H9 (cell line): ENCODE measurements around the gene CYTH4. TPM values are rescaled to one million over a fixed set of nuclear protein-coding genes. Genes with fewer than 3 reads are reported as not detected.
A peak's percentile ranks its signal among the peaks of the same experiment; 100 is the strongest.

ENCODE experiments used
- DNase-seq: peaks from one replicate; pipeline ENCODE4 v3.0.0-alpha.2; 2017
- H2AFZ ChIP-seq: one replicate; pipeline ENCODE4 v1.6.1; 2013; ENCODE audit warnings: mild to moderate bottlenecking, low read length, control low read depth, moderate library complexity
- H2AK5ac ChIP-seq: 2 replicates; pipeline ENCODE4 v1.6.1; 2013; ENCODE audit warnings: low read length, control low read depth, mixed read lengths; ENCODE audit not compliant: insufficient read length
- H2BK120ac ChIP-seq: one replicate; pipeline ENCODE4 v1.6.1; 2013; ENCODE audit warnings: low read depth, mild to moderate bottlenecking, low read length, control low read depth, inconsistent platforms; ENCODE audit not compliant: poor library complexity, severe bottlenecking
- H2BK12ac ChIP-seq: 2 replicates; pipeline ENCODE4 v1.6.1; 2013; ENCODE audit warnings: low read length, control low read depth, mixed read lengths, low read depth; ENCODE audit not compliant: insufficient read length
- H2BK15ac ChIP-seq: 2 replicates; pipeline ENCODE4 v1.6.1; 2013; ENCODE audit warnings: low read depth, low read length, control low read depth
- H2BK20ac ChIP-seq: one replicate; pipeline ENCODE4 v1.6.1; 2013; ENCODE audit warnings: low read depth, mild to moderate bottlenecking, low read length, control low read depth, inconsistent platforms; ENCODE audit not compliant: poor library complexity, severe bottlenecking
- H2BK5ac ChIP-seq: 2 replicates; pipeline ENCODE4 v1.6.1; 2013; ENCODE audit warnings: low read length, control low read depth, mixed read lengths; ENCODE audit not compliant: insufficient read length
- H3K14ac ChIP-seq: 2 replicates; pipeline ENCODE4 v1.6.1; 2013; ENCODE audit warnings: low read length, control low read depth; ENCODE audit not compliant: insufficient read depth
- H3K18ac ChIP-seq: 2 replicates; pipeline ENCODE4 v1.6.1; 2013; ENCODE audit warnings: low read depth, mild to moderate bottlenecking, mixed read lengths, low read length, control low read depth; ENCODE audit not compliant: insufficient read length
- H3K23ac ChIP-seq: 2 replicates; pipeline ENCODE4 v1.6.1; 2013; ENCODE audit warnings: low read length, control low read depth, mixed read lengths, low read depth; ENCODE audit not compliant: insufficient read length
- H3K23me2 ChIP-seq: 2 replicates; pipeline ENCODE4 v1.6.1; 2013; ENCODE audit warnings: low read depth, mild to moderate bottlenecking, mixed read lengths, low read length, control low read depth; ENCODE audit not compliant: insufficient read length, poor library complexity, severe bottlenecking
- H3K27ac ChIP-seq: 2 replicates; pipeline ENCODE4 v1.5.1; 2013; ENCODE audit warnings: low read length, control low read depth, mixed read lengths, low read depth; ENCODE audit not compliant: insufficient read length
- H3K27me3 ChIP-seq: 2 replicates; pipeline ENCODE4 v1.6.1; 2013; ENCODE audit warnings: low read length, control low read depth, inconsistent platforms; ENCODE audit not compliant: insufficient read depth
- H3K4ac ChIP-seq: 2 replicates; pipeline ENCODE4 v1.6.1; 2013; ENCODE audit warnings: low read depth, mild to moderate bottlenecking, control low read depth, inconsistent platforms, low read length, moderate library complexity
- H3K4me1 ChIP-seq: 2 replicates; pipeline ENCODE4 v1.6.1; 2013; ENCODE audit warnings: low read length, control low read depth, inconsistent platforms; ENCODE audit not compliant: insufficient read depth
- H3K4me2 ChIP-seq: 2 replicates; pipeline ENCODE4 v1.6.1; 2013; ENCODE audit warnings: low read length, control low read depth, mixed read lengths; ENCODE audit not compliant: insufficient read length, insufficient read depth
- H3K56ac ChIP-seq: 2 replicates; pipeline ENCODE4 v1.6.1; 2013; ENCODE audit warnings: low read depth, mild to moderate bottlenecking, mixed read lengths, low read length, control low read depth; ENCODE audit not compliant: insufficient read length
- H3K79me1 ChIP-seq: 2 replicates; pipeline ENCODE4 v1.6.1; 2013; ENCODE audit warnings: low read depth, mild to moderate bottlenecking, moderate library complexity, low read length, control low read depth, inconsistent platforms; ENCODE audit not compliant: insufficient read depth, poor library complexity, severe bottlenecking
- H3K79me2 ChIP-seq: 2 replicates; pipeline ENCODE4 v1.6.1; 2013; ENCODE audit warnings: low read length, control low read depth, inconsistent platforms; ENCODE audit not compliant: insufficient read depth
- H3K9ac ChIP-seq: 2 replicates; pipeline ENCODE4 v1.6.1; 2013; ENCODE audit warnings: low read length, control low read depth, mixed read lengths; ENCODE audit not compliant: insufficient read length; ENCODE audit errors: extremely low read depth
- H3K9me3 ChIP-seq: one replicate; pipeline ENCODE4 v1.6.1; 2013; ENCODE audit warnings: low read depth, low read length, inconsistent platforms; ENCODE audit not compliant: control insufficient read depth
- H3T11ph ChIP-seq: one replicate; pipeline ENCODE4 v1.6.1; 2013; ENCODE audit warnings: mild to moderate bottlenecking, low read length, control low read depth, inconsistent platforms
- H4K20me1 ChIP-seq: one replicate; pipeline ENCODE4 v1.6.1; 2013; ENCODE audit not compliant: control insufficient read depth, insufficient read length, insufficient read depth
- H4K5ac ChIP-seq: 2 replicates; pipeline ENCODE4 v1.6.1; 2013; ENCODE audit warnings: low read depth, mild to moderate bottlenecking, mixed read lengths, low read length, control low read depth; ENCODE audit not compliant: insufficient read length
- H4K8ac ChIP-seq: replicated peaks from 2 replicates; pipeline ENCODE4 v1.6.1; 2013; ENCODE audit warnings: low read length, control low read depth, mixed read lengths, low read depth; ENCODE audit not compliant: insufficient read length
- H4K91ac ChIP-seq: 2 replicates; pipeline ENCODE4 v1.6.1; 2013; ENCODE audit warnings: low read depth, mild to moderate bottlenecking, moderate library complexity, mixed read lengths, low read length, control low read depth; ENCODE audit not compliant: insufficient read length
- H3K27ac Mint-ChIP-seq, 3 experiments: 2 replicates in 2 of 3; 3 replicates in 1 of 3; pipeline ENCODE4 v1.8.0; 2020 to 2021; ENCODE audit warnings: mixed read lengths in 3 of 3, mild to moderate bottlenecking in 1 of 3, moderate library complexity in 1 of 3
- H3K27me3 Mint-ChIP-seq: 2 replicates; pipeline ENCODE4 v1.8.0; 2021; ENCODE audit warnings: low read depth, mild to moderate bottlenecking, moderate library complexity, mixed read lengths
- H3K36me3 Mint-ChIP-seq, 3 experiments: 2 replicates in 2 of 3; 3 replicates in 1 of 3; pipeline ENCODE4 v1.8.0; 2020 to 2021; ENCODE audit warnings: low read depth in 3 of 3, mixed read lengths in 3 of 3; ENCODE audit not compliant: insufficient read depth in 1 of 3
- H3K4me1 Mint-ChIP-seq, 2 experiments: 2 replicates each; pipeline ENCODE4 v1.8.0; 2020; ENCODE audit warnings: mixed read lengths in 2 of 2
- H3K4me3 Mint-ChIP-seq, 2 experiments: 2 replicates in 1 of 2; 3 replicates in 1 of 2; pipeline ENCODE4 v1.8.0; 2020 to 2021; ENCODE audit warnings: mild to moderate bottlenecking in 2 of 2, mixed read lengths in 2 of 2, moderate library complexity in 1 of 2
- H3K9me3 Mint-ChIP-seq, 2 experiments: 2 replicates in 1 of 2; 3 replicates in 1 of 2; pipeline ENCODE4 v1.8.0; 2020; ENCODE audit warnings: mild to moderate bottlenecking in 2 of 2, mixed read lengths in 2 of 2, moderate library complexity in 1 of 2
- WGBS: extraction: QIAGEN DNeasy Blood & Tissue Kit; methylation state at CpG from one replicate; pipeline ENCODE4 v1.1.7; 2013; ENCODE audit warnings: missing lambda C conversion rate, low lambda C conversion rate, mixed read lengths; ENCODE audit not compliant: insufficient read length; ENCODE audit errors: extremely low coverage; 5-methylcytosine and 5-hydroxymethylcytosine counted together
- total RNA-seq: library from RNA; stranded (reverse); gene quantifications from 2 replicates; pipeline ENCODE4 v1.2.1, GENCODE V29; 2021
- TF ChIP-seq, protein P1 (sequence below): fragments of 200-600 bp; sonication (generic); conservative IDR thresholded peaks from 3 replicates; pipeline ENCODE4 v1.8.0; 2021; ENCODE audit warnings: antibody characterized with exemption, mild to moderate bottlenecking

The CYTH4 gene
- total RNA-seq, 1 experiment from 2014 or later = not detected

DNA sequence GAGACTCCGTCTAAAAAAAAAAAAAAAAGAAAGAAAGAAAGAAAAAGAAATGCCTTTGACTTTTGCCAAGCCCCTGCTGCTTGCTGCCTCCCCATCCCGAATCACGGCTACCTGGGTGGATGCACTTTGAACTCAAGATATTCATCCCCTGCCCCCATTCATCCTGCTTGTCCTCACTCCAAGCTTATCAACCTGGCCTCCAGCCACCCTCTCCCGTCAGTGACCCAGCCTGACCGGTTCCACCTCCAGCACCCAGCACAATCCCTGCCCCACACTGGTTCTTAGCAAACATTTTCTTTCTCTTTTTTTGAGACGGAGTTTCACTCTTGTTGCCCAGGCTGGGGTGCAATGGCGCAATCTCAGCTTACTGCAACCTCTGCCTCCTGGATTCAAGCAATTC lies 44.4 kb downstream of the CYTH4 start:
- H3K4me1 ChIP-seq = no peaks in the 10 kb centered on the region; the same call in 1 of the 2 replicates
- no peak overlapping the region for H2AK5ac ChIP-seq
- TF ChIP-seq, protein P1, sequence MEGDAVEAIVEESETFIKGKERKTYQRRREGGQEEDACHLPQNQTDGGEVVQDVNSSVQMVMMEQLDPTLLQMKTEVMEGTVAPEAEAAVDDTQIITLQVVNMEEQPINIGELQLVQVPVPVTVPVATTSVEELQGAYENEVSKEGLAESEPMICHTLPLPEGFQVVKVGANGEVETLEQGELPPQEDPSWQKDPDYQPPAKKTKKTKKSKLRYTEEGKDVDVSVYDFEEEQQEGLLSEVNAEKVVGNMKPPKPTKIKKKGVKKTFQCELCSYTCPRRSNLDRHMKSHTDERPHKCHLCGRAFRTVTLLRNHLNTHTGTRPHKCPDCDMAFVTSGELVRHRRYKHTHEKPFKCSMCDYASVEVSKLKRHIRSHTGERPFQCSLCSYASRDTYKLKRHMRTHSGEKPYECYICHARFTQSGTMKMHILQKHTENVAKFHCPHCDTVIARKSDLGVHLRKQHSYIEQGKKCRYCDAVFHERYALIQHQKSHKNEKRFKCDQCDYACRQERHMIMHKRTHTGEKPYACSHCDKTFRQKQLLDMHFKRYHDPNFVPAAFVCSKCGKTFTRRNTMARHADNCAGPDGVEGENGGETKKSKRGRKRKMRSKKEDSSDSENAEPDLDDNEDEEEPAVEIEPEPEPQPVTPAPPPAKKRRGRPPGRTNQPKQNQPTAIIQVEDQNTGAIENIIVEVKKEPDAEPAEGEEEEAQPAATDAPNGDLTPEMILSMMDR = no peak
- Mint-ChIP-seq H3K27ac (no peak overlapping the region), H3K36me3 (no peaks in the 10 kb centered on the region), H3K4me1 (peaks cover 32 to 56% of the 10 kb centered on the region in 2 experiments), H3K9me3 (peaks cover 0 to 2% of the 10 kb centered on the region in 2 experiments; a peak in 3 of 5 replicates), H3K4me3 (peak overlapping the region in 1 of 2 experiments; percentile 65; a peak in 2 of 5 replicates), H3K27me3 (peaks cover 81% of the 10 kb centered on the region)
- H2BK5ac ChIP-seq = no peak overlapping the region
- no peaks in the 10 kb centered on the region; the same call in 1 of the 2 replicates for H3K27me3 ChIP-seq
- no peak overlapping the region for H3K4ac ChIP-seq
- H2AFZ ChIP-seq = no peak overlapping the region
- no peak overlapping the region for H3K9ac ChIP-seq
- no peak overlapping the region for H4K8ac ChIP-seq
- no peak overlapping the region for H2BK120ac ChIP-seq
- H2BK15ac ChIP-seq = no peak overlapping the region
- no peaks in the 10 kb centered on the region for H3K79me1 ChIP-seq
- no peak overlapping the region for H3K27ac ChIP-seq
- H3K23me2 ChIP-seq = no peaks in the 10 kb centered on the region
- no peak overlapping the region for H2BK12ac ChIP-seq
- no peaks in the 10 kb centered on the region for H4K20me1 ChIP-seq
- no peak overlapping the region for H3K18ac ChIP-seq
- H4K91ac ChIP-seq = no peak overlapping the region
- no peak overlapping the region for H4K5ac ChIP-seq
- no peak for DNase-seq
- H3K23ac ChIP-seq = no peak overlapping the region
- no peak overlapping the region for H3K4me2 ChIP-seq
- H3K14ac ChIP-seq = no peak overlapping the region
- no peak overlapping the region for H3T11ph ChIP-seq
- H3K56ac ChIP-seq = no peak overlapping the region
- WGBS = no CpG with 5 or more reads among the region's 7 CpGs
- no peaks in the 10 kb centered on the region for H3K9me3 ChIP-seq
- H3K79me2 ChIP-seq = no peaks in the 10 kb centered on the region
- no peak overlapping the region for H2BK20ac ChIP-seq
